SU-DHL-6 (cell line): ENCODE measurements around the gene IL20RB.
"Not testable (repeated sequence)": the region's sequence is repeated elsewhere in the genome, so short reads cannot be mapped to it uniquely, and the experiment has no call there.

ENCODE experiments used
- H2AFZ ChIP-seq: fragments of 200-600 bp; sonication (generic); 2 replicates; pipeline ENCODE4 v1.6.1; 2014; ENCODE audit warnings: low read depth, mild to moderate bottlenecking, moderate library complexity, mixed read lengths, antibody characterized with exemption, low read length; ENCODE audit not compliant: severe bottlenecking
- H3F3A ChIP-seq: fragments of 200-600 bp; shearing (Covaris generic); 2 replicates; pipeline ENCODE4 v1.6.0; 2016; ENCODE audit warnings: antibody characterized with exemption, mild to moderate bottlenecking; ENCODE audit not compliant: insufficient read depth
- H3K27ac ChIP-seq: fragments of 200-600 bp; sonication (generic); 2 replicates; pipeline ENCODE4 v1.5.1; 2016; ENCODE audit warnings: low read depth, mild to moderate bottlenecking, low read length, moderate library complexity, mixed read lengths
- H3K27me3 ChIP-seq: fragments of 200-600 bp; sonication (generic), shearing (Covaris generic); 2 replicates; pipeline ENCODE4 v1.6.0; 2014; ENCODE audit warnings: mild to moderate bottlenecking, low read length
- H3K36me3 ChIP-seq: fragments of 200-600 bp; sonication (generic); 2 replicates; pipeline ENCODE4 v1.6.1; 2014; ENCODE audit warnings: mild to moderate bottlenecking, low read length, mixed read lengths
- H3K4me2 ChIP-seq: fragments of 300-600, 200-600 bp; shearing (Covaris generic), sonication (generic); 2 replicates; pipeline ENCODE4 v1.6.0; 2014; ENCODE audit warnings: low read length, low read depth, mild to moderate bottlenecking; ENCODE audit not compliant: poor library complexity, severe bottlenecking
- H3K4me3 ChIP-seq: fragments of 200-600 bp; sonication (generic); 2 replicates; pipeline ENCODE4 v1.5.1; 2014; ENCODE audit warnings: antibody characterized with exemption, low read length, mild to moderate bottlenecking, mixed read lengths; ENCODE audit not compliant: insufficient read depth, poor library complexity, severe bottlenecking
- H3K79me2 ChIP-seq: fragments of 200-600 bp; sonication (generic); 2 replicates; pipeline ENCODE4 v1.6.1; 2014; ENCODE audit warnings: mild to moderate bottlenecking, low read length, moderate library complexity; ENCODE audit not compliant: insufficient read depth
- H3K9ac ChIP-seq: fragments of 200-600 bp; sonication (generic); 2 replicates; pipeline ENCODE4 v1.7.0; 2014; ENCODE audit warnings: mild to moderate bottlenecking, low read length
- H3K9me2 ChIP-seq: fragments of 200-600 bp; sonication (generic); replicated peaks from 2 replicates; pipeline ENCODE4 v1.6.1; 2014; ENCODE audit warnings: low read length; ENCODE audit not compliant: insufficient read depth
- H3K9me3 ChIP-seq: fragments of 200-600 bp; sonication (generic); 2 replicates; pipeline ENCODE4 v1.6.1; 2014; ENCODE audit warnings: low read length, mixed read lengths; ENCODE audit not compliant: insufficient read depth
- H4K20me1 ChIP-seq: fragments of 200-600 bp; sonication (generic); 2 replicates; pipeline ENCODE4 v1.6.1; 2014; ENCODE audit warnings: low read depth, mild to moderate bottlenecking, antibody characterized with exemption, low read length, moderate library complexity, mixed read lengths
- EZH2phosphoT487 ChIP-seq: fragments of 200-600 bp; sonication (generic), shearing (Covaris generic); conservative IDR thresholded peaks from 2 replicates; pipeline ENCODE4 v1.6.1; 2018; ENCODE audit warnings: mild to moderate bottlenecking, antibody characterized with exemption, low read length, moderate library complexity, mixed read lengths
- TF ChIP-seq, protein P1 (sequence below): fragments of 200-600 bp; sonication (generic); IDR thresholded peaks from one replicate; pipeline ENCODE4 v1.5.1; 2017; ENCODE audit warnings: antibody characterized with exemption, mild to moderate bottlenecking, low read length, moderate library complexity; ENCODE audit not compliant: insufficient read depth, poor library complexity, severe bottlenecking

Gene IL20RB

GRCh38 chr3:136982033-136982432 is 24.2 kb downstream of the IL20RB start:
- Histone ChIP-seq H3K27me3 (no peaks in the 10 kb centered on the region), H2AFZ (no peak overlapping the region), H3K9ac (no peak overlapping the region), H3F3A (no peaks in the 10 kb centered on the region), H4K20me1 (no peaks in the 10 kb centered on the region), H3K9me3 (no peaks in the 10 kb centered on the region), H3K79me2 (no peaks in the 10 kb centered on the region), H3K36me3 (no peaks in the 10 kb centered on the region), H3K27ac (no peak overlapping the region), H3K4me2 (no peak overlapping the region), H3K9me2 (no peaks in the 10 kb centered on the region), H3K4me3 (no peak overlapping the region)
- TF ChIP-seq EZH2phosphoT487: no peak
- TF ChIP-seq, protein P1, sequence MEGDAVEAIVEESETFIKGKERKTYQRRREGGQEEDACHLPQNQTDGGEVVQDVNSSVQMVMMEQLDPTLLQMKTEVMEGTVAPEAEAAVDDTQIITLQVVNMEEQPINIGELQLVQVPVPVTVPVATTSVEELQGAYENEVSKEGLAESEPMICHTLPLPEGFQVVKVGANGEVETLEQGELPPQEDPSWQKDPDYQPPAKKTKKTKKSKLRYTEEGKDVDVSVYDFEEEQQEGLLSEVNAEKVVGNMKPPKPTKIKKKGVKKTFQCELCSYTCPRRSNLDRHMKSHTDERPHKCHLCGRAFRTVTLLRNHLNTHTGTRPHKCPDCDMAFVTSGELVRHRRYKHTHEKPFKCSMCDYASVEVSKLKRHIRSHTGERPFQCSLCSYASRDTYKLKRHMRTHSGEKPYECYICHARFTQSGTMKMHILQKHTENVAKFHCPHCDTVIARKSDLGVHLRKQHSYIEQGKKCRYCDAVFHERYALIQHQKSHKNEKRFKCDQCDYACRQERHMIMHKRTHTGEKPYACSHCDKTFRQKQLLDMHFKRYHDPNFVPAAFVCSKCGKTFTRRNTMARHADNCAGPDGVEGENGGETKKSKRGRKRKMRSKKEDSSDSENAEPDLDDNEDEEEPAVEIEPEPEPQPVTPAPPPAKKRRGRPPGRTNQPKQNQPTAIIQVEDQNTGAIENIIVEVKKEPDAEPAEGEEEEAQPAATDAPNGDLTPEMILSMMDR: no peak

- H3K9me2 ChIP-seq: no peaks in the 10 kb centered on the region
- H3K27me3 ChIP-seq: no peaks in the 10 kb centered on the region
- H3K4me2 ChIP-seq: no peak overlapping the region
- no peaks in the 10 kb centered on the region for H4K20me1 ChIP-seq
- no peak overlapping the region for H3K4me3 ChIP-seq
- H3K79me2 ChIP-seq: no peaks in the 10 kb centered on the region
- TF ChIP-seq EZH2phosphoT487: no peak
- TF ChIP-seq, protein P1: no peak
- H3K9me3 ChIP-seq: no peaks in the 10 kb centered on the region
- no peak overlapping the region for H3K27ac ChIP-seq
- no peaks in the 10 kb centered on the region for H3K36me3 ChIP-seq
- no peaks in the 10 kb centered on the region for H3F3A ChIP-seq
- H2AFZ ChIP-seq: no peak overlapping the region
- no peak overlapping the region for H3K9ac ChIP-seq
Measured at GRCh38 chr3:136982520-136983138, 24.8 kb downstream of the IL20RB start.

- TF ChIP-seq EZH2phosphoT487: no peak
- TF ChIP-seq, protein P1: no peak
- H3K4me2 ChIP-seq: no peak overlapping the region
- H3K36me3 ChIP-seq: no peaks in the 10 kb centered on the region
Measured at GRCh38 chr3:136984837-136985236, 27.1 kb downstream of the IL20RB start.

GRCh38 chr3:136987398-136987980 is 29.7 kb downstream of the IL20RB start:
- not testable (repeated sequence) for H4K20me1 ChIP-seq, H3K9me3 ChIP-seq, H3K27me3 ChIP-seq, H3K9me2 ChIP-seq, H3K27ac ChIP-seq, H3K36me3 ChIP-seq, H3K4me2 ChIP-seq, H3K4me3 ChIP-seq, H2AFZ ChIP-seq, H3K9ac ChIP-seq, H3K79me2 ChIP-seq, H3F3A ChIP-seq

More at GRCh38 chr3:136984837-136985236, 27.1 kb downstream of the IL20RB start:
- no peak overlapping the region for H3K9ac ChIP-seq
- H3F3A ChIP-seq: no peaks in the 10 kb centered on the region
- no peak overlapping the region for H3K4me3 ChIP-seq
- no peak overlapping the region for H2AFZ ChIP-seq
- no peak overlapping the region for H3K27ac ChIP-seq
- no peaks in the 10 kb centered on the region for H3K27me3 ChIP-seq
- no peaks in the 10 kb centered on the region for H3K79me2 ChIP-seq
- no peaks in the 10 kb centered on the region for H4K20me1 ChIP-seq
- no peaks in the 10 kb centered on the region for H3K9me3 ChIP-seq
- H3K9me2 ChIP-seq: no peaks in the 10 kb centered on the region
